GM12892 (cell line): ENCODE data around the gene AIP.
"Not testable (repeated sequence)": the region's sequence is repeated elsewhere in the genome, so short reads cannot be mapped to it uniquely, and the experiment has no call there.

ENCODE experiments used
- DNase-seq: peaks from one replicate; pipeline ENCODE4 v3.0.0; 2011; ENCODE audit not compliant: insufficient read length
- FAIRE-seq: peaks from 2 replicates; lab custom pipeline; 2011; peaks lifted over from hg19 to GRCh38; lab: Jason Lieb, UNC
- POLR2A ChIP-seq: IDR thresholded peaks from 2 replicates; pipeline ENCODE4 v1.6.1; 2011; ENCODE audit warnings: low read depth, low read length, control low read depth
- POLR2AphosphoS5 ChIP-seq: IDR thresholded peaks from 2 replicates; pipeline ENCODE4 v1.6.1; 2011; ENCODE audit warnings: low read depth, low read length, control low read depth
- TAF1 ChIP-seq: IDR thresholded peaks from 2 replicates; pipeline ENCODE4 v1.6.1; 2011; ENCODE audit warnings: low read depth, mild to moderate bottlenecking, control low read depth, low read length, borderline replicate concordance

Gene AIP

GRCh38 chr11:67482275-67482826 lies 475 bp upstream of the AIP start:
- TF ChIP-seq POLR2AphosphoS5 (no peak), POLR2A (no peak), TAF1 (no peak)
- DNase-seq (no peak), FAIRE-seq (no peak)

GRCh38 chr11:67483831-67484665 lies 1.2 kb downstream of the AIP start:
- DNase-seq: no peak
- TF ChIP-seq POLR2A: no peak
- no peak for TF ChIP-seq TAF1
- TF ChIP-seq POLR2AphosphoS5: no peak; the same call in 1 of the 2 replicates
- no peak for FAIRE-seq

GRCh38 chr11:67484847-67485311 lies 2.1 kb downstream of the AIP start:
- DNase-seq: no peak
- TF ChIP-seq TAF1 (no peak), POLR2A (peak; percentile 72), POLR2AphosphoS5 (peak; percentile 66; the same call in 1 of the 2 replicates)
- FAIRE-seq: no peak

- not testable (repeated sequence) for DNase-seq, FAIRE-seq
- peak; percentile 81 for TF ChIP-seq POLR2AphosphoS5
- peak; percentile 75 for TF ChIP-seq POLR2A
Measured at GRCh38 chr11:67485873-67486361, 3.1 kb downstream of the AIP start.

- no peak for TF ChIP-seq TAF1
- TF ChIP-seq POLR2A: peak; percentile 48; the same call in 1 of the 2 replicates
- TF ChIP-seq POLR2AphosphoS5: peak; percentile 44; the same call in 1 of the 2 replicates
- peak; percentile 75 for DNase-seq
- FAIRE-seq: peak; percentile 99
Measured at GRCh38 chr11:67486481-67487195, 3.8 kb downstream of the AIP start.

- no peak for FAIRE-seq
- DNase-seq: peak; percentile 4
- TF ChIP-seq TAF1 (no peak), POLR2A (no peak), POLR2AphosphoS5 (no peak)
Measured at GRCh38 chr11:67489203-67489884, 6.5 kb downstream of the AIP start.

- peak; percentile 5 for FAIRE-seq
- TF ChIP-seq TAF1 (no peak), POLR2AphosphoS5 (no peak), POLR2A (no peak; the same call in 1 of the 2 replicates)
- DNase-seq: no peak
Measured at GRCh38 chr11:67489885-67490726, 7.3 kb downstream of the AIP start.

- FAIRE-seq (no peak), DNase-seq (no peak)
- TF ChIP-seq POLR2A: no peak; the same call in 1 of the 2 replicates
Measured at GRCh38 chr11:67490727-67491065, 7.9 kb downstream of the AIP start.

- TF ChIP-seq POLR2AphosphoS5 (peak; percentile 39; the same call in 1 of the 2 replicates), POLR2A (no peak)
- no peak for FAIRE-seq
Measured at GRCh38 chr11:67491276-67492068, 8.6 kb downstream of the AIP start.

GRCh38 chr11:67492069-67492727 lies 9.4 kb downstream of the AIP start:
- DNase-seq (peak; percentile 12), FAIRE-seq (no peak)
- TF ChIP-seq POLR2A (no peak), POLR2AphosphoS5 (no peak), TAF1 (no peak)

More at GRCh38 chr11:67491276-67492068, 8.6 kb downstream of the AIP start:
- DNase-seq: peak; percentile 5
